ENCODE results near the gene TRMT61A. TPM values are rescaled to one million over a fixed set of nuclear protein-coding genes. Genes with fewer than 3 reads are reported as not detected.

The TRMT61A gene
- total RNA-seq, 1 donor from 2014 or later, result 13.7 TPM

- FAIRE-seq, result no peak
These were observed 11.8 kb upstream of the TRMT61A start for GRCh38 chr14:103517174-103517566.

GRCh38 chr14:103517721-103518421 lies 11.1 kb upstream of the TRMT61A start:
- DNase-seq (ENCODE audit: low read depth) (no peak), FAIRE-seq (no peak)
- Histone ChIP-seq H3K4me3 (ENCODE audit: low read depth, low read length) (no peak overlapping the region), H3K27me3 (ENCODE audit: control insufficient read depth, insufficient read depth, low read length) (peaks cover 3% of the 10 kb centered on the region), H3K36me3 (ENCODE audit: control insufficient read depth, insufficient read depth, low read length) (no peaks in the 10 kb centered on the region)
- TF ChIP-seq, protein P1, sequence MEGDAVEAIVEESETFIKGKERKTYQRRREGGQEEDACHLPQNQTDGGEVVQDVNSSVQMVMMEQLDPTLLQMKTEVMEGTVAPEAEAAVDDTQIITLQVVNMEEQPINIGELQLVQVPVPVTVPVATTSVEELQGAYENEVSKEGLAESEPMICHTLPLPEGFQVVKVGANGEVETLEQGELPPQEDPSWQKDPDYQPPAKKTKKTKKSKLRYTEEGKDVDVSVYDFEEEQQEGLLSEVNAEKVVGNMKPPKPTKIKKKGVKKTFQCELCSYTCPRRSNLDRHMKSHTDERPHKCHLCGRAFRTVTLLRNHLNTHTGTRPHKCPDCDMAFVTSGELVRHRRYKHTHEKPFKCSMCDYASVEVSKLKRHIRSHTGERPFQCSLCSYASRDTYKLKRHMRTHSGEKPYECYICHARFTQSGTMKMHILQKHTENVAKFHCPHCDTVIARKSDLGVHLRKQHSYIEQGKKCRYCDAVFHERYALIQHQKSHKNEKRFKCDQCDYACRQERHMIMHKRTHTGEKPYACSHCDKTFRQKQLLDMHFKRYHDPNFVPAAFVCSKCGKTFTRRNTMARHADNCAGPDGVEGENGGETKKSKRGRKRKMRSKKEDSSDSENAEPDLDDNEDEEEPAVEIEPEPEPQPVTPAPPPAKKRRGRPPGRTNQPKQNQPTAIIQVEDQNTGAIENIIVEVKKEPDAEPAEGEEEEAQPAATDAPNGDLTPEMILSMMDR (IDR thresholded peaks at IDR 0.05; ENCODE audit: insufficient read depth, low read length, severe bottlenecking), result no peak

More at GRCh38 chr14:103517174-103517566, 11.8 kb upstream of the TRMT61A start:
- Histone ChIP-seq H3K4me3 (ENCODE audit: low read depth, low read length) (no peak overlapping the region), H3K27me3 (ENCODE audit: control insufficient read depth, insufficient read depth, low read length) (peaks cover 1% of the 10 kb centered on the region), H3K36me3 (ENCODE audit: control insufficient read depth, insufficient read depth, low read length) (no peaks in the 10 kb centered on the region)
- DNase-seq (ENCODE audit: low read depth), result no peak
- TF ChIP-seq, protein P1 (IDR thresholded peaks at IDR 0.05; ENCODE audit: insufficient read depth, low read length, severe bottlenecking), result no peak

GRCh38 chr14:103518422-103519042 lies 10.5 kb upstream of the TRMT61A start:
- TF ChIP-seq, protein P1 (IDR thresholded peaks at IDR 0.05; ENCODE audit: insufficient read depth, low read length, severe bottlenecking), result peak; percentile 97
- DNase-seq (ENCODE audit: low read depth) (no peak), FAIRE-seq (no peak)

DNA sequence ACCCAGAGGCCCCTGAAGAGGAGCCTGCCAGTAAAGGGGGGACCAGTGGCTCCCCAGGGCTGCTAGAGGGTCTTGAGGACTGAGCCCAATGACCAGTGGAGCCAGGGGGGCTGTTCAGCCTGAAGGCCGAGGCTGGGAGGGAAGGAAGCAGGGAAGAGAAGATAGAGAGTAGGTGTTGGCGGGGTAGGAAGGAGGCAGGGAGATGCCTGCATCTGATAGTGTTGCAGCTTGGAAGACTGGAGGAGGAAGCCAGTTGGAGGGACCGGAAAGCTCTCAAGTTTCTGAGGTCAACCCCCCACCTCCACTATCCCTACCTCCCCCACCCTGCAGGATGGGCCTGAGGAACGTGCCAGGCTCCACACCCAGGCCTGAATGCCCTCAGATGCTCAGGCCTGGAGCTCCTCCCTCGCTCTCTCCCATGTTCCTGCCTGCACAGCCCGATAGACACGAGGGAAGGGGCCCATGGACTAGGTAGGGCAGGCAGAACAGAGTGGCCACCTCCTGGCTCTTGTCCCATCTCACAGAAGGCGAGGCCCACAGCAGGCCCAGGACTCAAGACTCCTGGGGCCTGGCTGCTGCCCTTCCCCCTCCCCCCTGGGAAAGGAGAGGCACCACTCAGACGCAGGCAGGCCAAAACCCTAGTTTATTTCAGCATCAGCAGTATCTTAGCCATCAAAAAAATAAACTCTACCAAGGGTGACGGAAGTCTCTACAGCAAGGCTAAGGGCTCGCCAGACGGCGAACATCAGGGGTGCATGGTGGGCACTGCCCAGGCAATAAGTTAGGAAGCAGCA lies 9.8 kb upstream of the TRMT61A start:
- H3K4me3 ChIP-seq (ENCODE audit: low read depth, low read length), result no peak overlapping the region
- H3K36me3 ChIP-seq (ENCODE audit: control insufficient read depth, insufficient read depth, low read length), result no peaks in the 10 kb centered on the region
- TF ChIP-seq, protein P1 (IDR thresholded peaks at IDR 0.05; ENCODE audit: insufficient read depth, low read length, severe bottlenecking), result no peak
- no peak for FAIRE-seq
- H3K27me3 ChIP-seq (ENCODE audit: control insufficient read depth, insufficient read depth, low read length), result peaks cover 5% of the 10 kb centered on the region
- no peak for DNase-seq (ENCODE audit: low read depth)

More at GRCh38 chr14:103518422-103519042, 10.5 kb upstream of the TRMT61A start:
- Histone ChIP-seq H3K27me3 (ENCODE audit: control insufficient read depth, insufficient read depth, low read length) (peaks cover 3% of the 10 kb centered on the region), H3K4me3 (ENCODE audit: low read depth, low read length) (no peak overlapping the region), H3K36me3 (ENCODE audit: control insufficient read depth, insufficient read depth, low read length) (no peaks in the 10 kb centered on the region)

DNA sequence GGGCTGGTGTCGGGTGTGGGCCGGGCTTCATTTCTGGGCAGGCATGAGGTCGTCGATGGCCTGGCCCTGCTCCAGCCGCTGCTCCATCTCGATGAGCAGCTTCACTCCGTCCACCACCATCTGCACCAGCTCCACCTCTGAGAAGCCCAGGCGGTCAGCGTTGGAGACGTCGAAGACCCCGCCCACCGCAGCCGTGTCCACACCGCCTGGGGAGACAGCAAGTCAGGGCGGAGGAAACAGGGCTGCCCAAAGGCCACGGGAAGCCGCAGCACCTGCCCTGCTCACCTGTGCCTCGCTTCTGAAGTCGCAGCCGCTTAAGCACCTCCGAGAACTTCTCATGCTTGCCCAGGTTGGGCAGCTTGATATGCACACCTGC lies 9.2 kb upstream of the TRMT61A start:
- DNase-seq (ENCODE audit: low read depth) (no peak), FAIRE-seq (no peak)
- Histone ChIP-seq H3K4me3 (ENCODE audit: low read depth, low read length) (no peak overlapping the region), H3K27me3 (ENCODE audit: control insufficient read depth, insufficient read depth, low read length) (peaks cover 5% of the 10 kb centered on the region), H3K36me3 (ENCODE audit: control insufficient read depth, insufficient read depth, low read length) (no peaks in the 10 kb centered on the region)
- TF ChIP-seq, protein P1 (IDR thresholded peaks at IDR 0.05; ENCODE audit: insufficient read depth, low read length, severe bottlenecking), result no peak
